ENCODE results near the gene RASD2. TPM values are rescaled to one million over a fixed set of nuclear protein-coding genes. Genes with fewer than 3 reads are reported as not detected.

The RASD2 gene
- total and polyA plus RNA-seq, 2 donors from 2014 or later: 1.1 to 3.4 TPM

GRCh38 chr22:35555946-35556547 lies 15.4 kb downstream of the RASD2 start:
- Histone ChIP-seq H3K27ac (ENCODE audit: low read depth in 2 of 2, low read length in 2 of 2) (no peak overlapping the region), H3K9me3 (ENCODE audit: control insufficient read depth in 2 of 3, insufficient read depth in 1 of 3, low read length in 3 of 3) (no peaks in the 10 kb centered on the region), H3K9ac (ENCODE audit: low read length in 3 of 3) (no peak overlapping the region), H3K36me3 (ENCODE audit: control insufficient read depth in 2 of 3, insufficient read depth in 3 of 3, low read length in 3 of 3) (no peaks in the 10 kb centered on the region), H3K27me3 (ENCODE audit: control insufficient read depth, insufficient read depth, low read length) (no peaks in the 10 kb centered on the region), H3K4me3 (ENCODE audit: low read length in 3 of 3) (no peak overlapping the region), H3K4me1 (ENCODE audit: control insufficient read depth in 2 of 3, insufficient read depth in 2 of 3, low read depth in 1 of 3, low read length in 3 of 3) (no peaks in the 10 kb centered on the region)
- FAIRE-seq (no peak), DNase-seq (peak in 2 of 5 donors; percentile 49 to 51)
- TF ChIP-seq, protein P1, sequence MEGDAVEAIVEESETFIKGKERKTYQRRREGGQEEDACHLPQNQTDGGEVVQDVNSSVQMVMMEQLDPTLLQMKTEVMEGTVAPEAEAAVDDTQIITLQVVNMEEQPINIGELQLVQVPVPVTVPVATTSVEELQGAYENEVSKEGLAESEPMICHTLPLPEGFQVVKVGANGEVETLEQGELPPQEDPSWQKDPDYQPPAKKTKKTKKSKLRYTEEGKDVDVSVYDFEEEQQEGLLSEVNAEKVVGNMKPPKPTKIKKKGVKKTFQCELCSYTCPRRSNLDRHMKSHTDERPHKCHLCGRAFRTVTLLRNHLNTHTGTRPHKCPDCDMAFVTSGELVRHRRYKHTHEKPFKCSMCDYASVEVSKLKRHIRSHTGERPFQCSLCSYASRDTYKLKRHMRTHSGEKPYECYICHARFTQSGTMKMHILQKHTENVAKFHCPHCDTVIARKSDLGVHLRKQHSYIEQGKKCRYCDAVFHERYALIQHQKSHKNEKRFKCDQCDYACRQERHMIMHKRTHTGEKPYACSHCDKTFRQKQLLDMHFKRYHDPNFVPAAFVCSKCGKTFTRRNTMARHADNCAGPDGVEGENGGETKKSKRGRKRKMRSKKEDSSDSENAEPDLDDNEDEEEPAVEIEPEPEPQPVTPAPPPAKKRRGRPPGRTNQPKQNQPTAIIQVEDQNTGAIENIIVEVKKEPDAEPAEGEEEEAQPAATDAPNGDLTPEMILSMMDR (IDR thresholded peaks at IDR 0.05; ENCODE audit: borderline replicate concordance, extremely low read depth, insufficient read depth): no peak
- intact Hi-C loops (cut with DNase I): no loop called here

GRCh38 chr22:35556666-35557065 lies 16.0 kb downstream of the RASD2 start:
- H3K4me1 ChIP-seq (ENCODE audit: control insufficient read depth in 2 of 3, insufficient read depth in 2 of 3, low read depth in 1 of 3, low read length in 3 of 3): no peaks in the 10 kb centered on the region
- no peak overlapping the region for H3K27ac ChIP-seq (ENCODE audit: low read depth in 2 of 2, low read length in 2 of 2)
- TF ChIP-seq, protein P1 (IDR thresholded peaks at IDR 0.05; ENCODE audit: borderline replicate concordance, extremely low read depth, insufficient read depth): no peak
- intact Hi-C loops (cut with DNase I): no loop called here
- no peaks in the 10 kb centered on the region for H3K27me3 ChIP-seq (ENCODE audit: control insufficient read depth, insufficient read depth, low read length)
- H3K9ac ChIP-seq (ENCODE audit: low read length in 3 of 3): no peak overlapping the region
- no peaks in the 10 kb centered on the region for H3K9me3 ChIP-seq (ENCODE audit: control insufficient read depth in 2 of 3, insufficient read depth in 1 of 3, low read length in 3 of 3)
- DNase-seq: no peak
- no peak for FAIRE-seq
- no peaks in the 10 kb centered on the region for H3K36me3 ChIP-seq (ENCODE audit: control insufficient read depth in 2 of 3, insufficient read depth in 3 of 3, low read length in 3 of 3)
- H3K4me3 ChIP-seq (ENCODE audit: low read length in 3 of 3): no peak overlapping the region

DNA sequence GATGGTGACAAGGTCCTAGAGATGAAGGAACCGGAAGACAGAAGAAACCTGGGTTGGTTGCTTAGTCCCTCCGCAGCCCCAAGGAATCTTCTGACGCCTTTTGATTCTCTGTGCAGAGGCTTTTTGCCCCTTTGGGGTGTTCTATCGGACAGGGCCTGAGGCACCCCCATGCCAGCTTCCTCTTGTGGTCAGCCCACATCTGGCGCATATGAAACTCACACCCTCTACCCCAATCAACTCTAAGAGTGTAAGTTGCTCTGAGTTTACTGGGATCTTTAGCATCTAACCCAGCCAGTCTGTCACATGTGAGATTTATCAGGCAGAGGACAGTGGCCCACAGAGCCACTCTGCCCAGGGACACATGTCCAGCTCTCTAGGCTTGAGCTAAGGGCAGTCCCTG lies 17.4 kb downstream of the RASD2 start:
- Histone ChIP-seq H3K9ac (ENCODE audit: low read length in 3 of 3) (no peak overlapping the region), H3K27me3 (ENCODE audit: control insufficient read depth, insufficient read depth, low read length) (no peaks in the 10 kb centered on the region), H3K27ac (ENCODE audit: low read depth in 2 of 2, low read length in 2 of 2) (no peak overlapping the region), H3K4me3 (ENCODE audit: low read length in 3 of 3) (no peak overlapping the region), H3K9me3 (ENCODE audit: control insufficient read depth in 2 of 3, insufficient read depth in 1 of 3, low read length in 3 of 3) (no peaks in the 10 kb centered on the region), H3K4me1 (ENCODE audit: control insufficient read depth in 2 of 3, insufficient read depth in 2 of 3, low read depth in 1 of 3, low read length in 3 of 3) (no peaks in the 10 kb centered on the region), H3K36me3 (ENCODE audit: control insufficient read depth in 2 of 3, insufficient read depth in 3 of 3, low read length in 3 of 3) (no peaks in the 10 kb centered on the region)
- DNase-seq (no peak), FAIRE-seq (no peak)
- intact Hi-C loops (cut with DNase I): no loop called here
- TF ChIP-seq, protein P1 (IDR thresholded peaks at IDR 0.05; ENCODE audit: borderline replicate concordance, extremely low read depth, insufficient read depth): no peak

GRCh38 chr22:35558719-35559118 lies 18.1 kb downstream of the RASD2 start:
- H3K27ac ChIP-seq (ENCODE audit: low read depth in 2 of 2, low read length in 2 of 2): no peak overlapping the region
- DNase-seq (no peak), FAIRE-seq (no peak)
- TF ChIP-seq, protein P1 (IDR thresholded peaks at IDR 0.05; ENCODE audit: borderline replicate concordance, extremely low read depth, insufficient read depth): no peak
- intact Hi-C loops (cut with DNase I): no loop called here
- no peaks in the 10 kb centered on the region for H3K27me3 ChIP-seq (ENCODE audit: control insufficient read depth, insufficient read depth, low read length)
- H3K9ac ChIP-seq (ENCODE audit: low read length in 3 of 3): no peak overlapping the region
- H3K9me3 ChIP-seq (ENCODE audit: control insufficient read depth in 2 of 3, insufficient read depth in 1 of 3, low read length in 3 of 3): no peaks in the 10 kb centered on the region
- H3K36me3 ChIP-seq (ENCODE audit: control insufficient read depth in 2 of 3, insufficient read depth in 3 of 3, low read length in 3 of 3): no peaks in the 10 kb centered on the region
- no peaks in the 10 kb centered on the region for H3K4me1 ChIP-seq (ENCODE audit: control insufficient read depth in 2 of 3, insufficient read depth in 2 of 3, low read depth in 1 of 3, low read length in 3 of 3)
- no peak overlapping the region for H3K4me3 ChIP-seq (ENCODE audit: low read length in 3 of 3)

Measured in kidney (tissue), 14 donors.